HG02938 (cell line): Measurements from ENCODE around the gene MYRF.

ENCODE experiments used
- ATAC-seq: cut with Tn5 transposase; IDR thresholded peaks from one replicate; pipeline ENCODE4 v1.9.1; 2021; ENCODE audit warnings: mild to moderate bottlenecking, moderate library complexity; ENCODE audit not compliant: unreplicated experiment

The MYRF gene

DNA sequence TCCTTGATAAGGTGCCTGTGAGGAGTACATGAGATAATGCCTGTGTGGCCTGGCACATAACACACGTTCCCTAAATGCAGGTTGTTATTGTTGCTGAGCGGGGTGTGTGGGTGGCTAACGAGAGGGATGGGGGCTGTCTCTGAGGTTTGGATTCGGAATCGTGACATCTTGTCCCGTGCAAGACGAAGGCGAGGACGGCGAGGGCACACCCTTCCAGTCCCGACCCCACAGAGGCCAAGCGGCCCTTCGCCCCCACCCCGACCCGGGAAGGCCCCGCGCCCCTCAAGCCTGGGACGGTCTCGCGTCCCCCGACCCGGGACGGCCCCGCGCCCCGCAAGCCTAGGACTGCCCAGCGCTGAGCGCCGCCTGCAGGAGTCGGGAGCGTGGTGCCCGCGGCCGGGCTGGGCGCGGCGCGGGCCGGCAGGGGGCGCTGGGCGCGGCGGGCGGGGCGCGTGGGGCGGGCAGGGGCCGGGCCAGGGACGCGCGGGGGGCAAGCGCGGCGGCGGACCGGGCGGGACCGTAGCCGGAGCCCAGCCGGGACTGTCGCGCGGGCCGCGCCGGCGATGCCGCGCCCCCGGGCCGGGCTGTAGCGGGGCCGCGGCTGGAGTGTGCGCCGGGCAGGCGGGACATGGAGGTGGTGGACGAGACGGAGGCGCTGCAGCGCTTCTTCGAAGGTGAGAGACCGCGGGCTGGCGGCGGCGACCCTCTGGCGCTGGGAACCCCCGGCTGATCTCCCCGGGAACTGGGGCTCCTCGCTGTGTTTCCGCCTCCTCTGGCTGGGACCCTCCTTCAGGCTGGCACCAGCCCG lies at the start of gene MYRF:
Gene MYRF (plus strand): TSS at position 520 of the 808 bp plus-strand sequence. CDS start 109 bp downstream, at position 629.
- no peak for ATAC-seq

DNA sequence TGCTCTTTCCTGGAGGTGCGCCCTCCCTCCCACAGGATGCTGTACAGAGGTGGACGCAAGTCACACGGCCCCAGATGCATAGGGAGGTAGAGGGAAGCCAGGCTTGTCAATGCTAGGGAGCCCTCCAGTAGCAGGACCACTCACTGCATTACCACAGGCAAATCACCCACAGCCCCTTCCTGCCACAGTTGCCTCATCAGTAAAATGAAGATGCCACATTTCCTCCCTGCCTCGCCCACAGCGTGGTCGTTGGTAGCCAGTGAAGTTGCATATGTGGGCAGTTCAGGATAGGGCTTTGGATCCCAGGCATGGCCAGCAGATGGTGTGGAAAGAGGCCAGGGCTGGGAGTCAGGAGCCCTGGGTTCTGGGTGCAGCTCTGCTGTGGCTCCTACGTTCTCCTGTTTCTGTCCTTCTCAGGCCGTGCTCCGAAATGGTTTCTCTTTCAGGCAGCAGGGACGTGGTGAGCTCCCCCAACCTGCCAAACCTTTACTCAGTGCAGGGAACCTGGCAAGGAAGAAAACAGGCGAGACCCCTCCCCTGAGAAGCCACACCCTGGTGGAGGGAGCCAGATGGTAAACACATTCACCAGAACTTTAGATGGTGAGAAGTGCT lies 49.6 kb upstream of the MYRF start:
- ATAC-seq = no peak

DNA sequence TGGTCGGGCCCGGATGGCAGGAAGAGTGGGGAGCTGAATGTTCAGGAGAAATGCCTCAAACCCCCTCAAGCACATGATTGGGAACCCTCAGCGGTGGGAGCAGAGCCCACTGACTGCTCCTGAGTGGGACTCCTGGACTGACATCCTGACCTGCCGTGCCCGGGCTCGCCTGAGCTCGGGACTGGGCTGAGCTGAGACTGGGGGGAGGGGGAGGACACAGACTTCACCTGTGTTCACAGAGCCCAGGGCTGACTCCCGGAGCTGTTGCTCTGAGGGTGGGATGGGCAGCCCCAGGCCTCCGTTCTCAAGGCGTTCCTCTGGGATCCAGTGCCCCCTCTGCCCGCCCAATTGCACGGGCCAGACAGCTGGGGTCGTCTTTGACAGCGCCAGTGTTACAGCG lies 47.6 kb upstream of the MYRF start:
- no peak for ATAC-seq

- ATAC-seq = no peak
Measured at GRCh38 chr11:61706452-61707400, 45.7 kb upstream of the MYRF start.

GRCh38 chr11:61707574-61707973 lies 44.9 kb upstream of the MYRF start:
- no peak for ATAC-seq

DNA sequence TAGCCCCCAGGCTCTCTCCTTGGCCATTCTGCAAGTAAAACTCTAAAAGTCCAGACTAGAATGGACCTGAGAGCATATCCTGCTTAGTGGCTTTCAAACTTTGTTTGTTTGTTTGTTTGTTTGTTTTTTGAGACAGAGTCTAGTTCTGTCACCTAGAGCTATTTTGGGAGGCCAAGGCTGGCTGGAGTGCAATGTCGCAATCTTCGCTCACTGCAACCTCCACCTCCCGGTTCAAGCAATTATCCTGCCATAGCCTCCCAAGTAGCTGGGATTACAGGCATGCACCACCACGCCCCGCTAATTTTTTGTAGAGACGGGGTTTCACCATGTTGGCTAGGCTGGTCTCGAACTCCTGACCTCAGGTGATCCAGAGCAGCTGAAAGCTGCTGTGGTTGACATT lies 43.3 kb upstream of the MYRF start:
- ATAC-seq = no peak

- ATAC-seq = no peak
Measured at GRCh38 chr11:61709572-61709971, 42.9 kb upstream of the MYRF start.

DNA sequence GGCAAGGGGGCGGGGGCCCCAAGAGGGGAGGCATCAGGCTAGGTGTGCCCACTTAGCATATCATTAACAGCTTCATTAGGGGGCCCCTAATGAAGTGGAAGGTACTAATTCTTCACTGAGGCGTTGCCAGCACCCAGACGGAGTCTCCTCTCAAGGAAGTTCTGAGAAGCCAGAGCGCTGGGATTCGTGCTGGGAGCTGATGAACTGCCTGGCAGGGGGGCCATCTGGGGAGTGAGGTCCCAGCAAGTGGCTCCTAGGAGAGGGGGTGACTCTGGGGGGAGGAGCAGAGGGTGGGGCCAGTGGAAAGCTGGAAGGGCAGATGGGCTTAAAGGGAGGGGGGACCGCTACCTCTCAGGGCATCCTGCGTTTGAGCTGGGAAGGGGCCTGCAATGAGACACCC lies 42.4 kb upstream of the MYRF start:
- ATAC-seq = no peak

- ATAC-seq = no peak
Measured at GRCh38 chr11:61711037-61711436, 41.4 kb upstream of the MYRF start.

- no peak for ATAC-seq
Measured at GRCh38 chr11:61711498-61711897, 40.9 kb upstream of the MYRF start.

- ATAC-seq = no peak
Measured at GRCh38 chr11:61712314-61712713, 40.1 kb upstream of the MYRF start.

DNA sequence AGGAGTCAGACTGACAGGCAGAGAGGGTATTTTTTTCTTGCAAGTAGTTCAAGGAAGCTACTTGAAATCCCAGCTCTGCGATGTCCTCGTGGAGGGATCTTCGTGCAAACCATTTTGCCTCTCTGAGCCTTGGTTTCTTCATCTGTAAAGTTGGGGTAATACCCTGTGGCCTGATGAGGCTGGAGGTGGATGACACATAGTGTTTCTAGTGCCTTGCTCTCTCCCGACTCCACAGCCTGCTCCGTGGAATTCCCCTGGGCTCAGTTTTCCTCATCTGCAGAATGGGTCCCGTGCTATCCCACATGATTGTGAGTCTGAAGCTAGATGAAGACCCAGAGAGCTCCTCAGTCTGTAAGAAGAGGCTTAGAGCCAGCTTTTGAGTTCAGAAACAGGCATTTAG lies 39.6 kb upstream of the MYRF start:
- ATAC-seq = no peak

DNA sequence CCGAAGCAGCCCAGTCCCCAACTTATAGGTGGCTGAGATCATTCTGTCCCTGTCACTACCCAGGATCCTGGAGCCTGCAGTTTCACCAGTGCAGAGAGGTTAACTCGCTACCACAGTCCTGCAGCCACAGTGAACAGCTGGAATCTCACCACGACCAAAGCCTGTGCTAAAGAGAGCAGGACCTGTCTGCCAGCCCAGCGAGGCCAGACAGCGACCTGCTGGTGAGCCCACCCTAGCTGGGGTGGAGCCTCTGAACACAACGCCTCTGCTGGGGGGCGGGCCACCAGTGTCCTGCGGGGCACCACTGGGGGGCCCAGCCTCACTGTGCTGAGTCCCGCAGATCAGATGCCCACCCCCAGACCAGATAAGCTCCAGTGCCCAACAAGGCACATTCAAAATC lies 39.0 kb upstream of the MYRF start:
- no peak for ATAC-seq

DNA sequence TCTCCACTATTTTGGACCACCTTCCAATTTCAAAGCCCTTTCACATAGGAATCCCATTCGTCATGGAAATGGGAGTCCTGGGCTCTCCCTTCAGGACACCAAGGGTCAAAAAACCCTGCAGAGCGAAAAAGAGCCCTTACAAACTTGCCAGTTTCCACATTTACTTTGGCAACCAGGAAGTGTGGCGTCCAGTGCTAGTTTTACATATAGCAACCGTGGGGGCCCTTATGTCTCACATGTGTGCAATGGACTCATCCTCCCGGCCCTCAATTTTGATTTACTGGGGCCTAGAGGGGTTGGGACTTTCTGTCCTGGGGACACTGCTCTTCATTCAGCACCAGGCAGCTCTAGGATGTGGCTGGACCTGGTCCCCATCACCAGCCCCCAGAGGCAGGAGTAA lies 38.5 kb upstream of the MYRF start:
- no peak for ATAC-seq

GRCh38 chr11:61714316-61714715 lies 38.1 kb upstream of the MYRF start:
- ATAC-seq = no peak

GRCh38 chr11:61714916-61715315 lies 37.5 kb upstream of the MYRF start:
- no peak for ATAC-seq

GRCh38 chr11:61715867-61716266 lies 36.6 kb upstream of the MYRF start:
- no peak for ATAC-seq

DNA sequence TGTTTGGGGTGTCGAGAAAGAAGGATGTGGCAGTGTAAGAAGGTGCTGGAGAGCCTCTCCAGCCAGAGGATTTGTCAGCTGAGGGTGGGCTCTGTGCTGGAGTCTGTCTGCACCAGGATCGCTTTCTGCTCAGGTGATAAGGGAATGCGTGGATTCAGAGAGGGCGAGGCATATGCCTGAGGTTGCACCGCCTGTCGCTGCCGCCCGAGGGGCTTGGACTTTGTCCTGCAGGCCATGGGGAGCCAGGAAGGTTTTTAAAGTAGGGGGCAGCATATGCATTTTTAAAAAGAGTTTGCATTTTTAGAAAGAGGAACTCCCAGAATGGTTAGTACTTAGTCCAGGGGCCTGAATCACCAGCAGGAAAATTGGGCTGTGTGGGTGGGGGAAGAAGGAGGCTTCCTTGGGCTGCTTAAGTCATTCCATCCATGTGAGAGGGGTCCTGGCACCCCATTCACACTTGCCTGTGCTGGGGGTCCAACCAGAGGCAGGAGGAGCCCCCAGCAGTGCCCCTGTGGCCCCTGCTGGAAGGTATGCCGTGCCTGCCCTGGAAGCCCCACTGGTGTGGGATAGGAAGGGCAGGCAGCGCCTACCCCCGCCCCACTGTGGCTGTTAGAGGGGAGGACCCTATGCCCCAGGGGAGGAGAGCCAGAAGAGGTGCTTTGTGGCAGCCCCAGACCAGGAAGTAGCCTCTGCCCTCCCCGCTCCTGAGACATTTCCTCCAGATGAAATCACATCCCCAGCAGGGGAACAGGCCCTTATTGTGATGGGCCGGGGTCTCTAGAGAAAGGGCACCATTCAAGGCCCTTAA lies 35.8 kb upstream of the MYRF start:
- ATAC-seq = no peak

GRCh38 chr11:61717286-61718033 lies 35.0 kb upstream of the MYRF start:
- ATAC-seq = no peak

DNA sequence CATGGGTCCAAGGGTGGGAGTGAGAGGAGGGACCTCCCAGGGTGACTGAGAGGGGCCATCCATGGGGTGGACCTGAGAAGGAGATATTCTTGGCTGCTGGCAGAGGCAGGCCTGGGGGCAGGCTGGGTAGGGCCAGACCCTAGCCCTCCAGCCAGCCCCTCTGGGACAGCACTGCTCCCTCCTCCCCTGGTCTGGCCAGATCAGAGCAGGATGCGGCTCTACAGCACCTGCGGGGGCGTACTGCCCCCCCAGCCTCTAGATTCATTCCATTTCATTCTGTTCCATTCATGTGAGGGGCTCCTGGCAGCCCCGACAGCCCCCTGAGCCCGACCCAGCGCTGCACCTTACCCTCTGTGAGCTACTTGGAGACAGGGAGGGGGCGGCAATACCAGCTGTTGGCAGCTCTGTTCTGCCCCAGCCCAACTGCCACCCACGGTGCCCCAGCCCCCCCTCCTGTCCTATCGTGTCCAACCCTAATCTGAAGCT lies 34.3 kb upstream of the MYRF start:
- ATAC-seq = no peak
